ENCODE results near the gene ENG. TPM values are rescaled to one million over a fixed set of nuclear protein-coding genes. Genes with fewer than 3 reads are reported as not detected.

The ENG gene
- total and polyA plus RNA-seq, 2 of the 8 experiments (the other 6 are each of a cell fraction or from before 2014, with no cell fraction given) = 1.8 to 4.4 TPM

GRCh38 chr9:127865645-127866464 is 11.4 kb upstream of the ENG start:
- POLR2A ChIA-PET (ENCODE audit: partially characterized antibody) = interaction anchor here (0.6 to 3.5 kb wide), 4 partner anchors 8 to 415 kb away, joined by 3 to 15 read pairs (median 4); partner anchors contain the start of genes ENG, LRSAM1 and RPL12
- Histone ChIP-seq H2BK12ac (ENCODE audit: low read depth, low read length) (peak overlapping the region; percentile 77; the same call in 1 of the 2 replicates), H3K27me3 (replicated peaks in 1 of 4; ENCODE audit: control insufficient read depth in 3 of 4, extremely low read depth in 1 of 4, insufficient read depth in 3 of 4, low read length in 3 of 4) (no peaks in the 10 kb centered on the region; a peak in 1 of 7 replicates), H2AK5ac (ENCODE audit: low read depth, low read length) (peak overlapping the region; percentile 95), H3K23ac (ENCODE audit: insufficient read length) (no peak overlapping the region), H3K4me2 (ENCODE audit: insufficient read depth in 1 of 2, low read depth in 2 of 2, low read length in 2 of 2) (no peak overlapping the region), H2BK15ac (ENCODE audit: low read length) (peak overlapping the region; percentile 98; the same call in 1 of the 2 replicates), H3K14ac (ENCODE audit: insufficient read length) (no peak overlapping the region), H3K18ac (ENCODE audit: extremely low read depth, low read length) (no peak overlapping the region), H2BK120ac (replicated peaks; ENCODE audit: low read depth, low read length) (no peak overlapping the region), H3K4me1 (replicated peaks in 1 of 4; ENCODE audit: control insufficient read depth in 3 of 4, insufficient read depth in 4 of 4, low read length in 3 of 4) (peaks cover 0 to 8% (median 2%) of the 10 kb centered on the region in 4 experiments; a peak in 1 of 7 replicates), H3K23me2 (ENCODE audit: low read depth, low read length) (peaks cover 4% of the 10 kb centered on the region; the same call in 1 of the 2 replicates), H2BK20ac (ENCODE audit: low read length) (peak overlapping the region; percentile 43; the same call in 1 of the 2 replicates), H3K9ac (replicated peaks in 1 of 4; ENCODE audit: extremely low read depth in 1 of 4, low read depth in 3 of 4, low read length in 3 of 4) (peak overlapping the region in 1 of 4 experiments; percentile 39; a peak in 2 of 7 replicates), H4K5ac (ENCODE audit: insufficient read length, low read depth, low read length) (no peak overlapping the region), H3K79me1 (ENCODE audit: low read depth, low read length) (no peaks in the 10 kb centered on the region; the same call in 1 of the 2 replicates), H3K9me3 (ENCODE audit: insufficient read depth in 2 of 2, low read depth in 1 of 2, low read length in 1 of 2) (no peaks in the 10 kb centered on the region), H3K4ac (replicated peaks; ENCODE audit: insufficient read length, low read depth, low read length) (no peak overlapping the region), H4K91ac (replicated peaks; ENCODE audit: insufficient read length, low read length) (peak overlapping the region; percentile 88), H3K27ac (ENCODE audit: low read depth, low read length) (no peak overlapping the region), H4K8ac (ENCODE audit: extremely low read depth, insufficient read depth, low read length) (no peak overlapping the region), H3K4me3 (ENCODE audit: extremely low read depth in 1 of 4, insufficient read depth in 2 of 4, low read depth in 3 of 4, low read length in 4 of 4) (no peak overlapping the region), H3K56ac (replicated peaks; ENCODE audit: insufficient read length, low read depth, low read length) (no peak overlapping the region), H3K36me3 (ENCODE audit: control insufficient read depth in 2 of 4, insufficient read depth in 4 of 4, low read length in 3 of 4) (no peaks in the 10 kb centered on the region), H2BK5ac (ENCODE audit: low read depth, low read length) (peak overlapping the region; percentile 75; the same call in 1 of the 2 replicates), H3K79me2 (ENCODE audit: control insufficient read depth in 1 of 2, insufficient read depth in 2 of 2, low read length in 2 of 2) (no peaks in the 10 kb centered on the region), H2AFZ (ENCODE audit: low read length) (no peak overlapping the region), H4K20me1 (replicated peaks in 1 of 2; ENCODE audit: control insufficient read depth in 1 of 2, insufficient read depth in 2 of 2, low read length in 2 of 2) (peaks cover 0 to 5% of the 10 kb centered on the region in 2 experiments)
- FAIRE-seq (no peak), DNase-seq (ENCODE audit: low read depth in 1 of 2, low spot score in 2 of 2) (no peak)
- CTCF ChIA-PET (ENCODE audit: partially characterized antibody) = interaction anchor here (0.6 to 9.2 kb wide), 11 partner anchors 8 to 287 kb away, joined by 3 to 114 read pairs (median 5); no protein-coding TSS in a partner anchor
- no peak for TF ChIP-seq SP1 (IDR thresholded peaks at IDR 0.05; ENCODE audit: low read depth, low read length)
- TF ChIP-seq NANOG (IDR thresholded peaks at IDR 0.05; ENCODE audit: insufficient read depth, low read depth, low read length, poor library complexity, severe bottlenecking) = no peak
- 86 to 100% methylated on average over 2 to 19 of the region's 19 CpGs for WGBS, 2 experiments (ENCODE audit: extremely low coverage in 1 of 2, insufficient coverage in 1 of 2, insufficient read length in 1 of 2, insufficient replicate concordance in 2 of 2, low coverage in 1 of 2, low lambda C conversion rate in 2 of 2, missing lambda C conversion rate in 1 of 2)
